Nephron progenitor cell (in vitro differentiated cells): ENCODE measurements around the gene OR11H7.

ENCODE experiments used
- DNase-seq: peaks from one replicate; pipeline ENCODE4 v3.0.0; 2021
- H3K27ac Mint-ChIP-seq: 2 replicates; pipeline ENCODE4 v1.8.0; 2021; ENCODE audit warnings: mild to moderate bottlenecking, moderate library complexity, mixed read lengths
- H3K27me3 Mint-ChIP-seq: 2 replicates; pipeline ENCODE4 v1.8.0; 2021; ENCODE audit warnings: mild to moderate bottlenecking, low read depth, mixed read lengths; ENCODE audit not compliant: poor library complexity
- H3K36me3 Mint-ChIP-seq: 2 replicates; pipeline ENCODE4 v1.8.0; 2021; ENCODE audit warnings: low read depth, mixed read lengths
- H3K4me1 Mint-ChIP-seq: 2 replicates; pipeline ENCODE4 v1.8.0; 2021; ENCODE audit warnings: mixed read lengths
- H3K4me3 Mint-ChIP-seq: 2 replicates; pipeline ENCODE4 v1.8.0; 2021; ENCODE audit warnings: mild to moderate bottlenecking, moderate library complexity, mixed read lengths
- H3K9me3 Mint-ChIP-seq: 2 replicates; pipeline ENCODE4 v1.8.0; 2021; ENCODE audit warnings: mild to moderate bottlenecking, moderate library complexity, mixed read lengths
- TF ChIP-seq, protein P1 (sequence below): fragments of 200-600 bp; sonication (generic); IDR thresholded peaks from 2 replicates; pipeline ENCODE4 v1.5.0; 2021; ENCODE audit warnings: antibody characterized with exemption

The OR11H7 gene

GRCh38 chr14:20228681-20229080, at the start of gene OR11H7:
Gene OR11H7, plus strand, starts transcription at chr14:20228981.
- Mint-ChIP-seq H3K9me3 (peaks cover 64% of the 10 kb centered on the region), H3K4me3 (no peak within 1 kb of the TSS)

DNA sequence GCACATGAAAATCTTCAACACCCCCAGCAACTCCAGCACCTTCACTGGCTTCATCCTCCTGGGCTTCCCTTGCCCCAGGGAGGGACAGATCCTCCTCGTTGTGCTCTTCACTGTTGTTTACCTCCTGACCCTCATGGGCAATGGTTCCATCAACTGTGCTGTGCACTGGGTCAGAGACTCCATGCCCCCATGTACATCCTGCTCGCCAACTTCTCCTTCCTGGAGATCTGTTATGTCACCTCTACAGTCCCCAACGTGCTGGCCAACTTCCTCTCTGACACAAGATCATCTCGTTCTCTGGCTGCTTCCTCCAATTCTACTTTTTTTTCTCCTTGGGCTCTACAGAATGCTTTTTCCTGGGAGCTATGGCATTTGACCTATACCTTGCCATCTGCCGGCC, 49.6 kb upstream of the OR11H7 start:
- TF ChIP-seq, protein P1, sequence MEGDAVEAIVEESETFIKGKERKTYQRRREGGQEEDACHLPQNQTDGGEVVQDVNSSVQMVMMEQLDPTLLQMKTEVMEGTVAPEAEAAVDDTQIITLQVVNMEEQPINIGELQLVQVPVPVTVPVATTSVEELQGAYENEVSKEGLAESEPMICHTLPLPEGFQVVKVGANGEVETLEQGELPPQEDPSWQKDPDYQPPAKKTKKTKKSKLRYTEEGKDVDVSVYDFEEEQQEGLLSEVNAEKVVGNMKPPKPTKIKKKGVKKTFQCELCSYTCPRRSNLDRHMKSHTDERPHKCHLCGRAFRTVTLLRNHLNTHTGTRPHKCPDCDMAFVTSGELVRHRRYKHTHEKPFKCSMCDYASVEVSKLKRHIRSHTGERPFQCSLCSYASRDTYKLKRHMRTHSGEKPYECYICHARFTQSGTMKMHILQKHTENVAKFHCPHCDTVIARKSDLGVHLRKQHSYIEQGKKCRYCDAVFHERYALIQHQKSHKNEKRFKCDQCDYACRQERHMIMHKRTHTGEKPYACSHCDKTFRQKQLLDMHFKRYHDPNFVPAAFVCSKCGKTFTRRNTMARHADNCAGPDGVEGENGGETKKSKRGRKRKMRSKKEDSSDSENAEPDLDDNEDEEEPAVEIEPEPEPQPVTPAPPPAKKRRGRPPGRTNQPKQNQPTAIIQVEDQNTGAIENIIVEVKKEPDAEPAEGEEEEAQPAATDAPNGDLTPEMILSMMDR, result no peak
- peaks cover 76% of the 10 kb centered on the region for H3K9me3 Mint-ChIP-seq
- DNase-seq, result no peak

More at GRCh38 chr14:20228681-20229080, at the start of gene OR11H7:
- Mint-ChIP-seq H3K36me3 (no peaks in the 10 kb centered on the region), H3K27ac (no peak within 1 kb of the TSS), H3K27me3 (no peaks in the 10 kb centered on the region), H3K4me1 (no peaks in the 10 kb centered on the region)
- DNase-seq, result no peak
- TF ChIP-seq, protein P1, result no peak

DNA sequence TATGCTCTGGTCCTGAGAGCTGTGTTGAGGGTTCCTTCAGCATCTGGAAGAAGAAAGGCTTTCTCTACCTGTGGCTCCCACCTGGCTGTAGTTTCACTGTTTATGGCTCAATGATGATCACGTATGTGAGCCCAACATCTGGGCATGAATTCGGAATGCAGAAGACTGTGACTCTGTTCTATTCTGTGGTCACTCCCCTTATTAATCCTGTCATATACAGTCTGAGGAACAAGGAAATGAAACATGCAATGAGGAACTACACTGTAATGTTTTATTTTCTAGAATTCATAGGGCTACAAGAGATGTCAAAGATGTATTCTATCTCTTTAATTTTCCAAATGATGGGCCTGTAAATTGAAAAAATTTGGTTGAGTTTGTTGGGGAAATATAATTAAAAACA, 48.9 kb upstream of the OR11H7 start:
- Mint-ChIP-seq H3K27ac (no peak overlapping the region), H3K9me3 (peaks cover 81% of the 10 kb centered on the region), H3K36me3 (no peaks in the 10 kb centered on the region), H3K4me3 (no peak overlapping the region), H3K27me3 (peaks cover 3% of the 10 kb centered on the region), H3K4me1 (no peaks in the 10 kb centered on the region)
- TF ChIP-seq, protein P1, result no peak
- no peak for DNase-seq

More for the DNA sequence above, 49.6 kb upstream of the OR11H7 start:
- no peak overlapping the region for H3K4me3 Mint-ChIP-seq
- H3K4me1 Mint-ChIP-seq, result no peaks in the 10 kb centered on the region
- H3K27ac Mint-ChIP-seq, result no peak overlapping the region
- H3K36me3 Mint-ChIP-seq, result no peaks in the 10 kb centered on the region
- peaks cover 3% of the 10 kb centered on the region for H3K27me3 Mint-ChIP-seq

- no peaks in the 10 kb centered on the region for H3K36me3 Mint-ChIP-seq
- TF ChIP-seq, protein P1, result no peak
- H3K27ac Mint-ChIP-seq, result no peak overlapping the region
- DNase-seq, result no peak
- H3K27me3 Mint-ChIP-seq, result peaks cover 3% of the 10 kb centered on the region
- H3K4me1 Mint-ChIP-seq, result no peaks in the 10 kb centered on the region
- no peak overlapping the region for H3K4me3 Mint-ChIP-seq
- H3K9me3 Mint-ChIP-seq, result peaks cover 78% of the 10 kb centered on the region
Observed at GRCh38 chr14:20180486-20180885, 48.3 kb upstream of the OR11H7 start.

GRCh38 chr14:20184181-20184580, 44.6 kb upstream of the OR11H7 start:
- no peak for DNase-seq
- H3K36me3 Mint-ChIP-seq, result no peaks in the 10 kb centered on the region
- TF ChIP-seq, protein P1, result no peak
- H3K4me1 Mint-ChIP-seq, result no peaks in the 10 kb centered on the region
- no peaks in the 10 kb centered on the region for H3K27me3 Mint-ChIP-seq
- no peak overlapping the region for H3K4me3 Mint-ChIP-seq
- H3K27ac Mint-ChIP-seq, result no peak overlapping the region
- peaks cover 82% of the 10 kb centered on the region for H3K9me3 Mint-ChIP-seq

- DNase-seq, result no peak
- H3K27me3 Mint-ChIP-seq, result no peaks in the 10 kb centered on the region
- no peak within 1 kb of the TSS for H3K4me3 Mint-ChIP-seq
- TF ChIP-seq, protein P1, result no peak
- no peaks in the 10 kb centered on the region for H3K4me1 Mint-ChIP-seq
- no peak within 1 kb of the TSS for H3K27ac Mint-ChIP-seq
- no peaks in the 10 kb centered on the region for H3K36me3 Mint-ChIP-seq
- H3K9me3 Mint-ChIP-seq, result peaks cover 82% of the 10 kb centered on the region
Observed at GRCh38 chr14:20190596-20190995, 38.2 kb upstream of the OR11H7 start, which contains the start of gene OR11G2. Gene OR11G2, plus strand, starts transcription at chr14:20190896. Its CDS starts 6,542 bp downstream, at chr14:20197438.
